Hematopoietic multipotent progenitor cell treated with erythropoietin and hydrocortisone succinate and interleukin-3 and kit ligand, for 8 days (in vitro differentiated cells): ENCODE results near the gene CEACAM21.

Source experiments
- DNase-seq: peaks from one replicate; pipeline ENCODE4 v3.0.0-alpha.2; 2015

Gene CEACAM21

GRCh38 chr19:41575998-41576397 is at the start of gene CEACAM21:
Gene CEACAM21, plus strand, starts transcription at chr19:41576166. Its CDS starts 109 bp downstream, at chr19:41576275.
- peak; percentile 42 for DNase-seq

DNA sequence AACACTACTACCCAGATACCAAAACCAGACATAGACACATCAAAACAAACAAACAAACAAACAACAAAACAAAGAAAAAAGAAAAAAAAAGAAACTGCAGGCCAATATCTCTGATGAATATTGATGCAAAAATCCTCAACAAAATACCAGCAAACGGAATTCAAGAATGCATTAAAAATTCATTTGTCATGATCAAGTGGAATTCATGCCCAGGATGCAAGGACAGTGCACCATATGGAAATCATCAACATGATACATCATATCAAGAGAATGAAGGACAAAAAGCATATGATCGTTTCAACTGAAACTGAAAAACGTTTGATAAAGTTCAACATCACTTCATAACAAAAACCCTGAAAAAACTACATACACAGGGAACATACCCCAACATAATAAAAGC is 48.9 kb upstream of the CEACAM21 start:
- no peak for DNase-seq

- DNase-seq: peak; percentile 10
Observed at GRCh38 chr19:41528106-41528505, 47.9 kb upstream of the CEACAM21 start.

DNA sequence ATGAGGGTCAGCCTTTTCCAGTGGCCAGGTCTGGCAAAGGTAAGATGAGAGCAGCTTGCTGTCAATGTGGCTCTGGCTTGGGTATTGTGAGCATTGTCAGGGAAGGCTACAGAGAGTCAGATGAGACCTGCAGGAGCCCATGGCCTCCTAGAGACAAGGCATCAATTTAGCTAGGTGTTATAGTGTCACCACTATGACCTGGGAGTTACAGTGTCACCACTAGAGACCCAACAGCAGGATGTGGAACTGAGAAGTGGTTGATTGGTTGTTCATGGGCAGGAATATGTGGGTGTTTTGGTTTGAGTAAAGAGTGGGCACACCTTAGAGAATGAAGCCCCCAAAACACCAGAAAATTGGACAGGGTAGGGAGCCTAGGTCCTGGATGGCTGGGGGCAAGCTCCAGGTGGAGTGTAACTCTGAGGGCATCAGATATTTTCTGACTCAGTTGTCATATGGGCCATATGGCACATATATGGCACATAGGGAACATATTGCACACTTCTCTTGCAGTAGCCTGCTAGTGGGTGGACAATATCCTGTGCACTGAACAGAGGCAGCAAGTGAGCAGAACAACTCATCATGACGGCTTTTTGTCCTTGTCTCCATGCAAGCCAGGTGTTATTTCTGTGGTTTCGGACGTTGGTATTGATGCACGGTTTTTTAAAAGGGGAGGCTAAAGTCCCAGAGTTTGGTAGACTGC is 46.3 kb upstream of the CEACAM21 start:
- DNase-seq: no peak

DNA sequence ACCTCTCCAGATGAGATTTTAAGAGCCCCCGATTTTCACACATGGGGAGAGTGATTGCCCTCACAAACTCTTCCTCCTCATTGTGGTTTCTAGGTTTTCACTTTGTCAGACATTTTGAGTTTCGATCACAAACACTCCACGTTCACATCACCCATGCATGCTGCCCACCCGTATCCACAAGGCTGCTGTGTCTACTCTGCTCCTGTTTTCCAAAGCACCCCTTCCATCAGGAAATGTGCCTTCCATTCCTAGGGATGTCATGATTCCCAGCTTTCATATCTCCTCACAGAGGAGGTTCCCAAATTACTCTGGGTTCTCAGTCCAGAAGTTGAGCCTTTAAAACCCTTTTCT is 45.8 kb upstream of the CEACAM21 start:
- DNase-seq: no peak

GRCh38 chr19:41530761-41531301 is 45.1 kb upstream of the CEACAM21 start:
- DNase-seq: no peak

- DNase-seq: peak; percentile 89
Observed at GRCh38 chr19:41531438-41532311, 44.3 kb upstream of the CEACAM21 start.

GRCh38 chr19:41532526-41532925 is 43.4 kb upstream of the CEACAM21 start:
- no peak for DNase-seq

DNA sequence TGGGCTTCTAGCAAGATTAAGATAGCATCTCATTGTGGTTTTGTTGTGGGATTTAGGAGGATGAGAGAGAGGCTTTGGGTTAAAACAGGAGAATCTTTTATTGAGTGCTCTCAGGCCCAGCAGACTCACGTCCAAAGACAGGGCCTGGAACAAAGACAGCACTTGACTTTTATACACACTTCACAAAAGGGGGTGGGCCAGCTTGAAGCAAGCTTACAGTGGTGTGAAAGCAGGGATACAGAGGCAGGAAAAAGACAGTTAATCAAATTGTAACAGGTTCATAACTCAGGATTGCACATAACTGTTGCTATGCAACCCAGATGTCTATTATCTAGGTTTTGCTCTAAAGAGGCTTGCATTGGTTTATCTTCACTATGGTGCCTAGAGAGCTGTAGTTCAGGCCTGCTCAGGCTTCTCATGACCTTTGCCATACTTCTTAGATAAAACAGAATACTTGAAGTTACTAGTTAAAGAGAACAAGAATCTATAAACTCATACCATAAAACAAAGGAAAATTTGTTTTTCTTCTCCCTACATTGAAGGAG is 42.2 kb upstream of the CEACAM21 start:
- peak; percentile 19 for DNase-seq

GRCh38 chr19:41535029-41535622 is 40.8 kb upstream of the CEACAM21 start:
- no peak for DNase-seq

DNA sequence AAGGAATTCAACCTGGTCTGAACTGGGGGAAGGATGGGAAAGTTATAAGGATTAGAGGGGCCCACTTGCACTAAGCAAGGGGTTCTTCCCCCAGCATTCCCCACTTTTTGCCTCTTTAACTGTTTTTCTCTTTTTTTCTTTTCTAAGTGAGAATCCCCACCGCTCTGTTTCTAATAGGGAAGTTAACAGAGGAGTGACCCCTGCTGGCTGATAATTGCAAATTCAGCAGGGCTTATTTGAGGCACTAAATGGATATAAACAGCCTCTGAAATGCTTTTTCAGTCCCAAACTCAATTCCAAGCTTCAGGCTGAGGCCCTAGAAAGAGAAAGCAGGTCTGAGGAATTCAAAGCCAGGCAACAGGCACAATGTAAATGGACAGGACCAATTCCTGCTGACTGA is 38.2 kb upstream of the CEACAM21 start:
- peak; percentile 48 for DNase-seq

DNA sequence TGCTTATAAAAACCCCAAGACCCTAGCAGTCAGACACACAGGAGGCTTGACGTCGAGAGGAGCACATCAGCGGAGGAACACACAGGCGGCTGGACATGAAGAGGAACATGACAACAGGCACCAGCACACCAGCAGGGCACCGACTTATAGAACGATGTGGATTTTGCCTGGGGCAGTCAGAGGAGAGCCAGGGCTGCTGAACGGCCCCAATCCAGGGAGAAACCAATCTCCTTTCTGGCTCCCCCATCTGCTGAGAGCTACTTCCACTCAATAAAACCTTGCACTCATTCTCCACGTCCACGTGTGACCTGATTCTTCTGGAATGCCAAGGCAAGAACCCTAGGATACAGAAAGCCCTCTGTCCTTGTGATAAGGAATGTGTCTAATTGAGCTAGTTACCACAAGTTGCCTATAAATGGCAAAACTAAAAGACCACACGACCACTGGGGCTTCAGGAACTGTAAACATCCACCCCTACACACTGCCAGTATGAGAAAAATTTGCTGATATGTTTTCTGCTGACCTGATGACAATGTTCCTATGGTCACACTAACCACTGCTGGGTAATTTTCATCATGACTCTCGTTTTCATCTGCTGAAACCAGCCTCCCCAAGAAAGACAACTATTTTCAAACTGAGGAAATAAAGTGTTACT is 35.8 kb upstream of the CEACAM21 start:
- no peak for DNase-seq

- DNase-seq: peak; percentile 79
Observed at GRCh38 chr19:41541990-41542584, 33.9 kb upstream of the CEACAM21 start.

- DNase-seq: no peak
Observed at GRCh38 chr19:41542622-41543021, 33.3 kb upstream of the CEACAM21 start.

GRCh38 chr19:41543582-41543981 is 32.4 kb upstream of the CEACAM21 start:
- no peak for DNase-seq

DNA sequence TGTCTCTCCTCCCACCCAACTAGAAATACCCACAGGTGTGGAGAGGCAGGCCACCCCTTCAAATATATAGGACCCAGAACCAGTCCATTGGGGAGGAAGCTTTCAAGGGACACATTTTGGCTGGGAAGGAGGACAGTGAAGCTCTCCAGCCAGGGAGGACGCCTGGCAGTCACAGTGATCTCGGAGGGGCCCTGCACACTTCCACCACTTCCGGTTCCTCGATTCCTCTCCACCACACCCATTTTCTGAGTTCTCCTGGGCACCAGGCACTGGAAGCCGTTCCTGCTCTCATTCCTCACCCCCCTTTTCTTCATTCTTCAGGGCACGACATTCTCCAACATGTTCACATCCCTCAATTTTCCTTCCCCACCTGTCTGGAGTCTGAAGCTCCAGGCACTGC is 30.4 kb upstream of the CEACAM21 start:
- DNase-seq: peak; percentile 33

DNA sequence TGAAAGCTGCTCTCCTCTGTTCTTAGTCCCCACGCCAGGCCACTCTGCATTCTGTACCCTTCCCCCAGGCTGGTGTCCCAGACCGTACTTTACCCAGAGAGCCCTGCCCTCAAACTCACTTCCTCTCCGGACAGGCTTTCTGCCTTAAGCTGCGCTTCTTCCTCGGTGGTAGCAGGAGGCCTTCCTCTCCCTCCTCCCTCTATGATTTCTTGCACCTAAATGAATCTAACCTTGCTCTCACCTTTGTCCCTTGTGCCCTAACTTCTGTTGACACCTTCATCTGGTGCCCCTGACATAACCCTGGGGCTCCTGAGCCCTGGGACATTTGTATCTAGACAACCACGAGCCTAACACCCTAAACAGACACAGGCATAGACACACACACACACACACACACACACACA is 29.6 kb upstream of the CEACAM21 start:
- no peak for DNase-seq

GRCh38 chr19:41546961-41547360 is 29.0 kb upstream of the CEACAM21 start:
- no peak for DNase-seq

DNA sequence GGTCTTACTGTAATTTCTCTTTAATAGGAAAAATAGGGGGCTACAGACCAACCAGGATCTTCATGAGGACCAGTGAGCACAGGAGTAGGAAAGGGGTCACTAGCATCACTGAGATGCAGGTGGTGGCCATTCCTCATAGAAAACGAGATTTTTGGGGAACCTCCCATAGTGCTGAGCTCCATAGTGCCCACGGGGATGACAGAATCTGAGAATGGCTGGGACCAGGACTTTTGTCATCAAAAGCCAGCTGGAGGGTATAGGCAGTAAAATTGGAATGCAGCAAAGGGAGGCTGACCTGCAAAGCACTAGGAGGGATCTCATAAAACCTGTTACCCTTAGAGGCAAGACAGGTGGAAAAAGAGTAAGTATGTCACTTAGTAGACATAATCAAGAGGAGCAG is 28.4 kb upstream of the CEACAM21 start:
- DNase-seq: no peak

DNA sequence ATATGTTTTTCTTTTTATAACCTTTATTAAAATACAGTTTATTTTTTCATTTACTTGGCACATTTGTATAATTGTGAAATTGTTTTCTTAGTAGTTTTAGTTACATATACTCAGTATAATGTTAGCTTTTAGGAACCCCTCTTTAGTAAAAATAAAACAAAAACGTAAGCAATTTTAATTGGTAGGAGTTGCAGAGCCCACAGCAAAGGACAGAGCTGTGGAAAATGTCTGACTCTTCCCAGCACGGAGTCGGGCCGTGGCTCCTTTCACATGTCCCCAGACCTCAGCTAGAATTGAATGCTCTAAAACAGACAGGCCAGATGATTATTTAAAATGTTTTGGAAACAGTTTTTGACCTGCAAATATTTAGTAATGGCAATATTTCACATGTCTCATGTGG is 27.9 kb upstream of the CEACAM21 start:
- DNase-seq: no peak

DNA sequence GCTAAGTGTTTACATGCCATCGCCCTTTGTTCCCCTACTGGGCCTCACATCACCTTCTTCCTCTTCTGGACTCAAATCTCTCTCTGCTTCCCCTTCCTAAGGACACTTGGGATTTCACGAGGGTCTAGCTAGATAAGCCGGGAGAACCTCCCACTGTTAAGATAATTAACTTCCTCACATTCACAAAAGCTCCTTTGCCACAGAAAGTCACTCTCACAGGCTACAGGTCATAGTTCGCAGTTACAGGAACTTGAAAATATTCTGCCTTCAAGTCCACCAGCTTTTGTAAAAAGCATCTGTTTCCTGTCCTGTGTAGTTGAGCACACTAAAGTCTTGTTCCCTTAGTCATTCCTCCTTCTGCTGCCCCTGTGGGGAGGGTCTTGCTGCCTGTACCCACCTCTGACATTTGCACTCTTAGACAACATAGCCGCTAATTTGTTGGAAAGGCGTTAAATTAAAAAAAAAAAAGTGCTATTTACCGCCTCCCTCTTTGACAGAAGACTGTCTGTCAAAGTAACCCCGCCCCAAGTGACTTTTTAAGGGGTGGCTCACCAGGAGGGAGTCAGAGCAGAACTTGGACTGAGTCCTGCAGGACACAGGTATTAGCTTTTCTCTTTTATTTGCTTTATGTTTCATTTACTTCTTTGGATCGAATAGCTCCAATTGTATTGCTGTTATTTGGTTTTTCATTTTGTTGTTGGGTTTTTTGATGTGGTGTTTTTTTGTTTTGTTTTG is 26.8 kb upstream of the CEACAM21 start:
- peak; percentile 51 for DNase-seq

- DNase-seq: no peak
Observed at GRCh38 chr19:41549884-41550283, 26.1 kb upstream of the CEACAM21 start.
